ENCODE data around the gene PRDX5.

Gene PRDX5

GRCh38 chr11:64367931-64368672 is 50.2 kb downstream of the PRDX5 start:
- DNase-seq: no peak

GRCh38 chr11:64368673-64369074 is 50.8 kb downstream of the PRDX5 start:
- no peak for DNase-seq

GRCh38 chr11:64369440-64370421 is 51.8 kb downstream of the PRDX5 start:
- no peak for DNase-seq

GRCh38 chr11:64371201-64371600 is 53.3 kb downstream of the PRDX5 start:
- no peak for DNase-seq
